PC-9 (cell line): Measurements from ENCODE around the gene NT5C1A. TPM values are rescaled to one million over a fixed set of nuclear protein-coding genes. Genes with fewer than 3 reads are reported as not detected.

Experiments
- BruUV-seq: library from RNA; stranded (reverse); fragments of 400-500 nt; replicated peaks from 2 replicates; lab custom pipeline; 2021; lab: Mats Ljungman, UMichigan
- CTCF ChIA-PET: fragments of 300-600 bp; sonication (Branson Sonifier 250); formaldehyde crosslinking; loops from one replicate; lab custom pipeline; 2022; ENCODE audit warnings: antibody characterized with exemption; lab: Charles Lee
- POLR2A ChIA-PET: fragments of 300-600 bp; sonication (Branson Sonifier 250); formaldehyde crosslinking; loops from one replicate; lab custom pipeline; 2022; ENCODE audit warnings: antibody characterized with exemption; ENCODE audit not compliant: unreplicated experiment; lab: Charles Lee
- DNase-seq, 2 experiments: peaks; one replicate each; pipeline versions ENCODE4 v3.0.0 to v3.0.0-alpha.2; 2015 to 2022; ENCODE audit warnings: mixed read lengths in 1 of 2
- H2AFZ ChIP-seq: fragments of 200-600 bp; sonication (generic); 2 replicates; pipeline ENCODE4 v1.8.1; 2017; ENCODE audit warnings: antibody characterized with exemption
- H3F3A ChIP-seq: fragments of 200-600 bp; sonication (generic); 2 replicates; pipeline ENCODE4 v1.8.1; 2017; ENCODE audit warnings: antibody characterized with exemption, mild to moderate bottlenecking, low read depth; ENCODE audit not compliant: insufficient read depth
- H3K27ac ChIP-seq: fragments of 200-600 bp; sonication (generic); 2 replicates; pipeline ENCODE4 v1.6.1; 2016; ENCODE audit warnings: mixed run types
- H3K27me3 ChIP-seq: fragments of 200-600 bp; sonication (generic); 2 replicates; pipeline ENCODE4 v1.6.1; 2016; ENCODE audit warnings: low read depth, mixed run types; ENCODE audit not compliant: insufficient read depth
- H3K36me3 ChIP-seq: fragments of 200-600 bp; sonication (generic); 2 replicates; pipeline ENCODE4 v1.6.1; 2016; ENCODE audit warnings: low read depth, mixed run types
- H3K4me1 ChIP-seq: fragments of 200-600 bp; sonication (generic); replicated peaks from 2 replicates; pipeline ENCODE4 v1.6.1; 2016; ENCODE audit warnings: mixed run types; ENCODE audit not compliant: insufficient read depth
- H3K4me2 ChIP-seq: fragments of 200-600 bp; sonication (generic); 2 replicates; pipeline ENCODE4 v1.6.1; 2017; ENCODE audit warnings: mixed run types
- H3K4me3 ChIP-seq: fragments of 200-600 bp; sonication (generic); 2 replicates; pipeline ENCODE4 v1.6.1; 2016; ENCODE audit warnings: mixed run types
- H3K79me2 ChIP-seq: fragments of 200-600 bp; sonication (generic); 2 replicates; pipeline ENCODE4 v1.6.1; 2017; ENCODE audit warnings: low read depth, mixed run types
- H3K9me2 ChIP-seq: fragments of 200-600 bp; sonication (generic); 2 replicates; pipeline ENCODE4 v1.8.1; 2017; ENCODE audit warnings: mild to moderate bottlenecking; ENCODE audit not compliant: insufficient read depth
- H3K9me3 ChIP-seq: fragments of 200-600 bp; sonication (generic); 2 replicates; pipeline ENCODE4 v1.8.1; 2016; ENCODE audit warnings: low read depth; ENCODE audit not compliant: insufficient read depth
- H4K20me1 ChIP-seq: fragments of 200-600 bp; sonication (generic); 2 replicates; pipeline ENCODE4 v1.8.1; 2017; ENCODE audit not compliant: insufficient read depth
- CTCF ChIP-seq: fragments of 200-600 bp; sonication (generic); conservative IDR thresholded peaks from 2 replicates; pipeline ENCODE4 v1.6.1; 2017; ENCODE audit warnings: mixed run types, antibody characterized with exemption, mild to moderate bottlenecking, moderate library complexity
- EZH2 ChIP-seq: fragments of 200-600 bp; sonication (generic); IDR thresholded peaks from 2 replicates; pipeline ENCODE4 v1.8.0; 2017; ENCODE audit warnings: antibody characterized with exemption, low read depth
- intact Hi-C: fragments of 100-400 bp; cut with micrococcal nuclease; formaldehyde crosslinking; loops from one replicate; pipeline ENCODE4 v1.10.0; 2022; ENCODE audit not compliant: unreplicated experiment
- total RNA-seq: library from RNA; stranded (reverse); gene quantifications from 2 replicates; pipeline ENCODE4 v1.2.3, GENCODE V29; 2021

Gene NT5C1A
- total RNA-seq, 1 experiment from 2014 or later, result not detected

DNA sequence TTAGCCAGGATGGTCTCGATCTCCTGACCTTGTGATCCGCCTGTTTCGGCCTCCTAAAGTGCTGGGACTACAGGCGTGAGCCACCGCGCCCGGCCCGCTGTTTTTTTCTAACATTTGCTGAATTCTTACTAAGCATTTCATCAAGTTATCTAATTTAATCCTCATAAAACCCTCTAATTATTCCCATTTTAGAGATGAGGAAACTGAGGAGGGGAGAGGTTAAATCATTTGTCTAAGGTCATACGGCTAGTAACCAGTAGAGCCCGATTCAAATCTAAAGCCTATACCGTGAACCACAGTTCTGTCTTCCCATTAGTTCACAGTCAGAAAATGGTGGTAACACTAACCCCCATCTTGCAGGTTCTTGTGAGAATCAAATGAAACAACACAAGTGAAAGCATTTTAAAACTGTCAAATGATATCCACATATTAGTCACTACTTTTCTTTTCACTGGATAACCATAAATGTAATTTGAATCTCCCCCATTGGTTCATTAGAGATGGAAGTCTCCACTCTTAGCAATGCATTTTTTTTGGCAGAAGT lies 43.0 kb downstream of the NT5C1A start:
- ChIA-PET CTCF (no interaction called here), POLR2A (no interaction called here)
- no peak for DNase-seq
- Histone ChIP-seq H2AFZ (no peak overlapping the region), H3K36me3 (no peaks in the 10 kb centered on the region), H3K27ac (no peak overlapping the region), H4K20me1 (no peaks in the 10 kb centered on the region; the same call in 1 of the 2 replicates), H3K9me2 (no peaks in the 10 kb centered on the region), H3K79me2 (no peaks in the 10 kb centered on the region), H3K9me3 (no peaks in the 10 kb centered on the region), H3K4me2 (no peak overlapping the region), H3K27me3 (peaks cover 73% of the 10 kb centered on the region), H3F3A (no peaks in the 10 kb centered on the region), H3K4me3 (no peak overlapping the region), H3K4me1 (no peaks in the 10 kb centered on the region)
- BruUV-seq, result no TSS peak
- intact Hi-C loops, result no loop called here
- TF ChIP-seq EZH2, result no peak
- no peak for TF ChIP-seq CTCF

- Histone ChIP-seq H2AFZ (no peak overlapping the region), H3F3A (no peaks in the 10 kb centered on the region), H3K36me3 (no peaks in the 10 kb centered on the region), H3K9me3 (no peaks in the 10 kb centered on the region), H3K4me3 (no peak overlapping the region), H3K79me2 (no peaks in the 10 kb centered on the region), H3K27me3 (peaks cover 58% of the 10 kb centered on the region), H3K4me2 (no peak overlapping the region), H3K27ac (no peak overlapping the region), H3K4me1 (no peaks in the 10 kb centered on the region), H4K20me1 (no peaks in the 10 kb centered on the region; the same call in 1 of the 2 replicates), H3K9me2 (no peaks in the 10 kb centered on the region)
- ChIA-PET POLR2A (interaction anchor here (0.6 kb wide), 1 partner anchor 38 kb away, joined by 3 read pairs; no protein-coding TSS in a partner anchor), CTCF (interaction anchor here (0.6 kb wide), 1 partner anchor 88 kb away, joined by 3 read pairs; no protein-coding TSS in a partner anchor)
- intact Hi-C loops, result no loop called here
- DNase-seq, result no peak
- no peak for TF ChIP-seq CTCF
- TF ChIP-seq EZH2, result no peak
- BruUV-seq, result no TSS peak
Observed at GRCh38 chr1:39626646-39627045, 45.3 kb downstream of the NT5C1A start.

GRCh38 chr1:39625462-39626273 lies 46.2 kb downstream of the NT5C1A start:
- Histone ChIP-seq H3K27ac (no peak overlapping the region), H3K36me3 (no peaks in the 10 kb centered on the region), H2AFZ (no peak overlapping the region), H3K9me3 (no peaks in the 10 kb centered on the region), H4K20me1 (no peaks in the 10 kb centered on the region; the same call in 1 of the 2 replicates), H3K27me3 (peaks cover 57% of the 10 kb centered on the region), H3K9me2 (no peaks in the 10 kb centered on the region), H3K4me1 (no peaks in the 10 kb centered on the region), H3K79me2 (no peaks in the 10 kb centered on the region), H3K4me3 (no peak overlapping the region), H3F3A (no peaks in the 10 kb centered on the region), H3K4me2 (no peak overlapping the region)
- POLR2A ChIA-PET, result interaction anchor here (0.6 kb wide), 1 partner anchor 37 kb away, joined by 3 read pairs; no protein-coding TSS in a partner anchor
- BruUV-seq, result no TSS peak
- intact Hi-C loops, result no loop called here
- CTCF ChIA-PET, result interaction anchor here (0.6 kb wide), 2 partner anchors 89 to 598 kb away, joined by 3 to 10 read pairs; no protein-coding TSS in a partner anchor
- no peak for TF ChIP-seq EZH2
- TF ChIP-seq CTCF, result no peak
- no peak for DNase-seq
